GM19025 (cell line): ENCODE measurements around the gene DARS1.
A peak's percentile ranks its signal among the peaks of the same experiment; 100 is the strongest.
"Not testable (repeated sequence)": the region's sequence is repeated elsewhere in the genome, so short reads cannot be mapped to it uniquely, and the experiment has no call there.

Experiments
- ATAC-seq: cut with Tn5 transposase; IDR thresholded peaks from one replicate; pipeline ENCODE4 v1.9.1; 2021; ENCODE audit warnings: mild to moderate bottlenecking, low read depth, moderate library complexity; ENCODE audit not compliant: unreplicated experiment

Gene DARS1

GRCh38 chr2:135986507-135986906 is 1.1 kb upstream of the DARS1 start:
- ATAC-seq = no peak

DNA sequence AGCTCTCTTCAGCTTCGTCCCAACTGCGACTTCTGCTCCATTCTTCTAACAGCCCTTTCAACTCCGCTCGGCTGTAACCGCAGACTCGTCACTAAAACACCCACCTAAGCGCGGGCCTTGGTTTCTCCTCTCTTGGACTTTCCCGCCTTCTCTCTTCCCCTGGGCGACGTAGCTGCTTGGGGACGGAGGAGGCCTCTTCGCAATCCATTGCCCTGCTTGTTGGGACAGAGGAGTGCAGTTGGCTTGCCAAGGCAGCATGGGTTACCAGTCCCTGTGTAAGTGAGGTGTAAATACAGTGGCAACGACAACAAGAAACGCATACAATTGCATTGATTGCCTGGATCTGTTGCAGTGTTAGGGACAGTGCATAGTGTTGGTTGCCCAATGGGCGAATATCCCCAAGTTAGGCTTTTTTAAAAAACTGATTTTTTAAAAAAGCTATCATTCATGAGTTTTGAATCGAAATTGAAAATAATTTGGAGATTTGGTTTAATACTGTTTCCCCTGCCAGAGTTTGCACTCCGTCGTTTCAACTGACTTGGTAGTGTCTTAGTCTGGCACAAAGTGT is 484 bp upstream of the DARS1 start:
- peak; percentile 37 for ATAC-seq

GRCh38 chr2:135984199-135985017 is 1.0 kb downstream of the DARS1 start:
- no peak for ATAC-seq

DNA sequence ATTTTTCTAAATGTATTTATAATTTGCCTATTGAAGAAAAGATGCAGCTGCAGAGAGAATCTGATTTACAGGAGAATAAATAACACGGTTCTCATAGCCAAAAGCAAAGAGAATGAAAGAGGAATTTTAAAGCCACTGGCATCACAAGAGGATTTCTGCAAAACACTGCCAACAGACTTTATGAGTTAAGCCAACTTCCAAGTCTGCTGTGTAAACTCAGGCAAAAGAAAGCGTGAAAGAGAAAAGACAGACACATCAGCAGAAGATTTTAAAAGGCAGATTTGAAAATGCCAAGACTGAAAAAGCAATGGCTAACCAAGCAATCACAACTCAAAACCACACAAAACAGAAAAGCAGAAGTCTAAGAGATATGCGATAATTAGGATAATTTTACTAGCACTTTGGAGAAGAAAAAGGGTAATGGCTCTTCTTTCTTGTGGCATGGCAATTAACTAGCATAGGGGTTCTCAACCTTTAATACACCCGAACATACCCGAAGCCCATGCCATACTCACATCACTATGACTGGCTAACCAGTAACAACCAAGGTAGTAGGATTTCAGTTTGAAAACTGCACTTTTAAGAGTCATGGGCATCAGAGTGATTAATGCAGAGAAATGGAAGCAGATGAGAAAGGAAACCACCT is 4.9 kb downstream of the DARS1 start:
- ATAC-seq = no peak

DNA sequence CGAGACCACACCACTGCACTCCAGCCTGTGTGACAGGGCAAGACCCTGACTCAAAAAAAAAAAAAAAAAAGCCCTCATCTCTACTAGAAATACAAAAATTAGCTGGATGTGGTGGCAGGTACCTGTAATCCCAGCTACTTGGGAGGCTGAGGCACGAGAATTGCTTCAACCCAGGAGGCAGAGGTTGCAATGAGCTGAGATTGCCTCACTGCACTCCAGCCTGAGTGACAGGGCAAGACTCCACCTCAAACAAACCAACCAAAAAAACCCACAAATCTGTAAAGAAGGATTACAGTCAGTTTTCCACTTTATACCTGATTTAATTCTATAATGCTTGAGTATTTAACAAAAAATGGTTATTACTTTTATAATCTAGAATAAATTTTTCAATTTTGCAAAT is 9.7 kb downstream of the DARS1 start:
- no peak for ATAC-seq

DNA sequence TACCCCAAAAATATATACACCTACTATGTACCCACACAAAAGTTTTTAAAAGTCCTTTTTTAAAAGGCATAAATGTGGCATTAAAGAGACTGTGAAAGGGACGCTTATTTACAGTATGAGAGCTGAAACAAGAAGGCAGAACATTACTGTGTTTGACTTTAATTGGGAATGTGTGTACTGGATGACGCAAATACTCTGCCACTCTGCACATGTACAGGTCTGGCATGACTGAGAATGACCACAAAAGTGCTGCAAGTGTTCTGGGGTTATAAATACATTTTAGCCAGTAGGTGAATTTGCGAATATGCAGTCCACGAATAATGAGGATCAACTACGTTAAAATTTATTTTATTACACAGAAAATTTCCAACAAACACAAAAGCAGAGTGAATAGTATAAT is 11.4 kb downstream of the DARS1 start:
- no peak for ATAC-seq

DNA sequence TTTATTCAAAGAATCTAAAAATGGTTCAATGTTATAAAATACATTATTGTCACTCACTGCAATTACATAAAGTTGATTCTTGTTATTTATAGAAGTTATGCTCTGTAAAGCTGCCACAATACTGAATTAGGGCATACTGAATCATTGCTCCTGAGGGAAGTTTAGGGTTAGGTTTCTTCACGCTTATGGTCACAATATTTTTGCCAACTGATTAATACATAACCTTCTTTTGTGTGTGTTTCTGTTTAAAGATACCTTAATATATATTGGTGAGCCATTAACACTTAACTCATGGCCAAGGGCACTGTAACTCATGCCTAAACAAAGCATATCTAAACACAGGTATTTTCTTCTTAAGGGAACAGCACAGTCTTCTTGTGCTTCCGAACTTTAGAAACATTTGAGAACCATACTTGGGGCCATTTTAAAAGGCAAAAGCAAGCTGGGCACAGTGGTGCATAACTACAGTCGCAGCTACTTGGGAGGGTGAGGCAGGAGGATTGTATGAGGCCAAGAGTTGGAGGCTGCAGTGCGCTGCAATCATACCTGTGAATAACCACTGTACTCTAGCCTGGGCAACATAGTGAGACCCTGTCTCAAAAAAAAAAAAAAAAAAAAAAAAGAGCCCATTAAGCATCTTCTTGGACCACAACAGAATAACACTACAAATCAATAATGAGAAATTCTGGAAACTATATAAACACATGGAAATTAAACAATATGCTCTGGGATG is 15.6 kb downstream of the DARS1 start:
- ATAC-seq = no peak

- ATAC-seq = no peak
These were observed 19.7 kb downstream of the DARS1 start for GRCh38 chr2:135965756-135966155.

DNA sequence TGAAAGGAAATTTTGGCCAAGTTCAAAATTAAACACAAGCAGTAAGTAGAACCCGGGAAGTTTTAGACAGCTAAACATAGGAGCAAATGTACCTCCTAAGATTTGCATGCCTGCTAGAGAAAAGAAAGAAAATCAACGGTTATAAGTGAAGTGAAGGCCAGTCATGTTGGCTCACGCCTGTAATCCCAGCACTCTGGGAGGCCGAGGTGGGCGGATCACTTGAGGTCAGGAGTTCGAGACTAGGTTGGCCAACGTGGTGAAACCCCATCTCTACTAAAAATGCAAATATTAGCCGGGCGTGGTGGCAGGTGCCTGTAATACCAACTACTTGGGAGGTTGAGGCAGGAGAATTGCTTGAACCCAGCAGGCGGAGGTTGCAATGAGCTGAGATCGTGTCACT is 21.0 kb downstream of the DARS1 start:
- not testable (repeated sequence) for ATAC-seq

DNA sequence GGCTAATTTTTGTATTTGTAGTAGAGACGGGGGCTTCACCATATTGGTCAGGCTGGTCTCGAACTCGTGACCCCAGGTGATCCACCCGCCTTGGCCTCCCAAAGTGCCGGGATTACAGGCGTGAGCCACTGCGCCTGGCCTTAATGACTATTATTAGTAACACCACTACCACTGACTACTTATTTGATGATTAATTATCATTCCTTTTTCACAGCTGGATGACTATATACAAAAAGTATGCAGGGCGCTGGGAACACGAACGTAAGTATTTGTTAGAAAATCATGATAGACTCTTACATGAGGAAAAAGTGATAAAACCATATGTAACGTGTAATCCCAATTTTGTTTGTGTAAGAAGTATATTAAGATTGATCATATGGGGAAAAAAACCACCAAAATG is 21.6 kb downstream of the DARS1 start:
- ATAC-seq = no peak

DNA sequence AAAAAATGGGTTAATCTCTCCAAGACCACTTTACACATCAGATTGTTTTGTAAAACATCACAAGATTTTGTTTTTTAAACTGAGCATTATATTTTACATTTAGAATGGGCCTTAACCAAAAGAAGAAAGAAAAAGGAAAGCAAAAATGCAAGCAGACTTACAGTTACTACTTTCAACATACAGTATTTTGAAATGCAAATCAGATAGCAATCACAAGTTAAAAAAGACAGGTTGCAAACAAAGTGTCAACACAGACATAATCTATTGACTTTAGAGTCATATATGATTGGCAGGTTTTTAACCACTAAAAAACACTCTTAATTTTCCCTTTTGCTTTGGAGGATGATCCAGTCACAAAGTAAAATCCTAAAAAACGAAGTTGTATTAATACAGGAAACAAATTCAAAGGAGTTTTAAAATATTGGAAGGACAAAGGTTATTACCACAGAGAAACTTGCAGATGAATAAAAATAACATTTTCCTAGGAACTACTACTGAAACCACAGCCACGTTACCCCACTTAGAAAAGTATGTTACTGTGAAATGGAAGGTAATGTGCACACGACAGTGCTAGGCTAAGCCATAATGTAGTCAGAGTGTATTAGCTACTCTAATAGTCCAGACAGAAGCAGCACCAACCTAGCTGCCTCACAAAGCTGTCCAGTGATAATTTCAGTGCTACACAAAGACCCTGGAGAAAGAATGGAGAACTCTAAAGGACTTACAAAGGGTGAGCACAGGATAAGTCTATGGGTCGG is 22.9 kb downstream of the DARS1 start:
- ATAC-seq = peak; percentile 54

- no peak for ATAC-seq
These were observed 24.5 kb downstream of the DARS1 start for GRCh38 chr2:135960656-135961551.

GRCh38 chr2:135960150-135960549 is 25.3 kb downstream of the DARS1 start:
- no peak for ATAC-seq

GRCh38 chr2:135958927-135959326 is 26.5 kb downstream of the DARS1 start:
- not testable (repeated sequence) for ATAC-seq

DNA sequence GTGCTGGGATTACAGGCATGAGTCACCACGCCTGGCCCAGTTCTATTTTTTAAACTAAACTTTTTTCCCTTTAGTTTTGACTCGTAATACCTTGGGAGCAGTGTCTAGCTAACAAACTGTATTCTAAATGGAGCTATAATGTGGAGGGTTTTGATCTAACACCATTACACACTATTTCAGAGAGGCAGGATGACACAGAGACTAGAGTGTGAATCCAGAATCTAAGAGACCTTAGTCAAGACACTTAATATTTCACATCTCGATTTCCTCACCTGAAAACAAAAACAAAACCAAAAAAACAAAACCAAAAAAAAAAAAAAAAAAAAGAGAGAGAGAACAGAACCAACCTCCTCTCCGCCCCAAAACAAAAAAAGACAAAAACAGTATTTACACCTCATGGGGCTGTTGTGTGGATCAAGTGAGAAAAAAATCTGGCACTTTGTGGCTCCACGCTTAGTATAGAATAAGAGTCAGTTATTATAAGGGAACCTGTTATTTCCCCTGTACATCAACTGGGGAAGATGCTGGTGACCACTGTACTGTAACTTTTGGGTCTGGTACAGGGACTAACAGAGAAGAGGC is 31.3 kb downstream of the DARS1 start:
- ATAC-seq = peak; percentile 53

- no peak for ATAC-seq
These were observed 32.5 kb downstream of the DARS1 start for GRCh38 chr2:135952891-135953290.

GRCh38 chr2:135951041-135951583 is 34.3 kb downstream of the DARS1 start:
- no peak for ATAC-seq

DNA sequence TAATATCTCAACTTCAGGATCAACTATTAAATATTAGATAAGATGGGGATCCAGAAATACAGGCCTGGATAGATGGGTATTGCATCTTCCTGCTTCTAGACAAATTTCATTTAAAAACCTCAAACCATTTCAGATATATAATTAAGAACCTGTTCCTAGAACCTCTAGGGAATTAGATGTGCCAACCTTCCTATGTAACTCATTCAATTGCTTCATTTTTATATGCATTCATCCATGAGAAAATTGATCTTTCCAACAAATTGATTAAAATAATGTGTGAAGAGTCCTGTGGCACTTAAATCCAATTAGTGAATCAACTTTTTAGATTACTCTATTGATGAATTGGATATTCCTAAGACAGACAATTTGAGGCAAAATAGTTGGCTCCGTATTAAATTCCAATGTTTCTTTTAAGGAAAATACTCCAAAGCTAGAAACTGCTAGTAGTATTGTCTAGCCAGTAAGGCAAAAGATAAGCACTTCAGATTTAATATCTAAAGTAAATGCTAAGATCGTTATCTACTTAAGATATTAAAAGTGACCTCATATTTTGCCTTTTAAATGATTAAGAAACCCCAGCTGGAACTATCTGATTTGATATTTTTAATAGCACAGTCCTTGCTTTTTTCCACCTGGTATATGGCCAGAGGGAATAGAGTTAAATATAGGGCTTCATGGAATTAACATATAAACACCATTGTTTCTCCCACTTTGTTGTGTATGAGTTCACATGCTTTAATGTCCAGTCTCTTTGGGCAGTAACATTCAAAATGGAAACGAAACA is 35.8 kb downstream of the DARS1 start:
- ATAC-seq = no peak
